ENCODE data around the gene SAFB. TPM values are rescaled to one million over a fixed set of nuclear protein-coding genes. Genes with fewer than 3 reads are reported as not detected.

SAFB gene
- total RNA-seq, 1 experiment from 2014 or later, result 143 TPM

- Histone ChIP-seq H3K4me2 (ENCODE audit: low read length) (no peak overlapping the region), H3K9me3 (ENCODE audit: control insufficient read depth in 1 of 2, insufficient read depth in 1 of 2, low read depth in 1 of 2, low read length in 2 of 2) (no peaks in the 10 kb centered on the region), H4K20me1 (ENCODE audit: insufficient read depth) (no peaks in the 10 kb centered on the region), H3K9ac (ENCODE audit: low read length) (no peak overlapping the region), H2AFZ (ENCODE audit: low read depth, low read length, poor library complexity, severe bottlenecking) (no peak overlapping the region), H3K79me2 (ENCODE audit: insufficient read depth, low read length) (no peaks in the 10 kb centered on the region), H3K36me3 (ENCODE audit: control insufficient read depth in 1 of 2, insufficient read depth in 2 of 2, low read length in 2 of 2) (peaks cover 32 to 49% of the 10 kb centered on the region in 2 experiments; a peak in 3 of 4 replicates), H3K27ac (ENCODE audit: low read depth, low read length) (no peak overlapping the region), H3K9me2 (ENCODE audit: insufficient read depth) (no peaks in the 10 kb centered on the region), H3K27me3 (ENCODE audit: insufficient read depth, low read length) (no peaks in the 10 kb centered on the region), H3K4me3 (replicated peaks in 1 of 2; ENCODE audit: low read depth in 1 of 2, low read length in 2 of 2) (no peak overlapping the region), H3K4me1 (ENCODE audit: control insufficient read depth in 1 of 2, insufficient read depth in 2 of 2, low read length in 2 of 2) (no peaks in the 10 kb centered on the region; a peak in 2 of 4 replicates)
- TF ChIP-seq SRF (IDR thresholded peaks at IDR 0.05; ENCODE audit: low read depth) (no peak), CBX3 (IDR thresholded peaks at IDR 0.05; ENCODE audit: low read depth) (no peak), FOSL1 (IDR thresholded peaks at IDR 0.05; ENCODE audit: low read depth) (no peak), MAX (IDR thresholded peaks at IDR 0.05) (no peak), EZH2phosphoT487 (IDR thresholded peaks at IDR 0.05; ENCODE audit: borderline replicate concordance) (no peak), SP1 (IDR thresholded peaks at IDR 0.05; ENCODE audit: low read depth) (no peak), POLR2A (IDR thresholded peaks at IDR 0.05; ENCODE audit: borderline replicate concordance, extremely low read depth, insufficient read depth, insufficient read length) (no peak), JUND (IDR thresholded peaks at IDR 0.05) (no peak), ELF1 (IDR thresholded peaks at IDR 0.05; ENCODE audit: borderline replicate concordance, low read depth) (no peak), CTCF (IDR thresholded peaks at IDR 0.05 in 2 of 3, conservative IDR thresholded peaks at IDR 0.05 in 1 of 3; ENCODE audit: borderline replicate concordance in 1 of 3, insufficient read depth in 1 of 3, low read depth in 2 of 3, low read length in 2 of 3) (no peak), ATF3 (IDR thresholded peaks at IDR 0.05) (no peak), CEBPB (IDR thresholded peaks at IDR 0.05; ENCODE audit: low read depth) (no peak), YY1 (IDR thresholded peaks at IDR 0.05; ENCODE audit: extremely low read depth, insufficient replicate concordance, low read depth, low read length) (no peak), SIN3A (IDR thresholded peaks at IDR 0.05; ENCODE audit: low read depth) (no peak)
- CTCF ChIA-PET, result no interaction called here
- BruUV-seq (replicated peaks), result no TSS peak
- POLR2A ChIA-PET, result no interaction called here
- RAD21 ChIA-PET (ENCODE audit: low non-redundant PET in 1 of 2, low total read pairs in 2 of 2, uncharacterized antibody in 2 of 2, unreplicated experiment in 2 of 2), result no interaction called here
- DNase-seq (ENCODE audit: low read depth, low spot score) (no peak), ATAC-seq (no peak)
- intact Hi-C loops (cut with micrococcal nuclease), result no loop called here
Measured at GRCh38 chr19:5669212-5669611, 46.3 kb downstream of the SAFB start.
